Measurements from ENCODE around the gene ELAC1.
"Not testable (repeated sequence)": the region's sequence is repeated elsewhere in the genome, so short reads cannot be mapped to it uniquely, and the experiment has no call there.

Gene ELAC1, protein sequence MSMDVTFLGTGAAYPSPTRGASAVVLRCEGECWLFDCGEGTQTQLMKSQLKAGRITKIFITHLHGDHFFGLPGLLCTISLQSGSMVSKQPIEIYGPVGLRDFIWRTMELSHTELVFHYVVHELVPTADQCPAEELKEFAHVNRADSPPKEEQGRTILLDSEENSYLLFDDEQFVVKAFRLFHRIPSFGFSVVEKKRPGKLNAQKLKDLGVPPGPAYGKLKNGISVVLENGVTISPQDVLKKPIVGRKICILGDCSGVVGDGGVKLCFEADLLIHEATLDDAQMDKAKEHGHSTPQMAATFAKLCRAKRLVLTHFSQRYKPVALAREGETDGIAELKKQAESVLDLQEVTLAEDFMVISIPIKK

DNA sequence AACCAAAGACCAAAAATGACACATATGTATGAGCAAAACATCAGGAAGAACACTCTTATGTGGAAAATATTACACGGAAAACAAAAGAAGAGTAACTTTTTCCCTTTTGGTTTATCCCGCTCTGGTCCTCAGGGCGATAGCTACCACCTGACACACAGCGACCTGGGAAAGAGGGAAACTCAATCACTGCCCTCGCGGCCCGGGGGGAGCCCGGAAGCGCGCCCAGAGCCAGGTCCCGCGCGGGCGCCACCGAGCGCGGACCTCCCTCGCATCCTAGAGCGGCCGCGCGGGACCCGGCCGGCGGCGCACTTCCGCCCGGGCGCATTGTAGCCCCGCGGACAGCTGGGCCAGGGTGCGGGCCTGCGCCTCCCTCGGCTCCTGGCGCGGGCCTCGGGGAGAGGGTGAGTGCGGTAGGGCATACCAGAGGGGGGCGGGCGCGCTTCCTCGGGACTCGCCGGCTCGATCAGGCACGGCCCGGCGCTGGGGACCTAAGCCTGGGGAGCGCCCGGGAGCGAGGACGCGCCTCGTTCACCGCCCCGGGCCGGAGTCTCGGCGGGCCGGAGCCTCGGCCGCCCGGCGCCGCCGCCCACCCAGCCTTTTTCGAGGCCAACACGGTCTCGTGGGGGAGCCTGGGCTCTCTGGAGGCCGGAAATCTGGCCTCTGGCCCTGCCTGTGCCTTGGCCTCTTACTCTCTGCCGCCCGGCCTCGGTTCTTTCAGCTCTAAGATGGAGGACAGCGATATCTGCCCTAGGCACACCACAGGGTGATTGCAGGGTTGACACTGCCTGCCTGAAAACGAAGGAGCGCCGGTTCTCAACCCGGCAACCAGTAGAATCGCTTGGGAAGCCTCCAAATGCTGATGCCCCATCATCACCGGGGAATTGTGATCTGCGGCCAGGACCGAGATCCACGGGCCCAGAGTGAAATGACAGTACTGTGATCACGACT is at the start of gene ELAC1:
Gene ELAC1 (plus strand): TSS at position 327 of the 948 bp plus-strand sequence. CDS start 6,365 bp downstream, outside the sequence.
- no peak for DNase-seq

DNA sequence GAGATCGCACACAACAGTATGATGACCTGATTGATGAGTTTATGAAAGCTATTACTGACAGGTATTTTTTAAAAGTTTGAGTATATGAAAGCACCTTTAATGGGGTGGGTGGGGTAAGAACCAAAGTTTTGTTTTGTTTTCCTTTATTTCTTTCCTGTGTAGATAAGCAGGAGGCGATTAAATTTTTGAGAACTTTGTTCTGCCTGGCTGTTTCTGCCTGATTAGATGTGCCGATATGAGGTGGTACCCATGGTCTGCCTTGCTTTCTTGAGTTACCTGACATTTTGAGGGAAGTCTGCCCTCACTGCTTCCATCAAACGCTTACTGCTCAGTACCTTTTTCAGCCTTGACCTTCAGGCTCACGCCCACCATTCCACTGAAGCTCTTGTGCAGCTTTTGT is 49.7 kb upstream of the ELAC1 start:
- DNase-seq = no peak

DNA sequence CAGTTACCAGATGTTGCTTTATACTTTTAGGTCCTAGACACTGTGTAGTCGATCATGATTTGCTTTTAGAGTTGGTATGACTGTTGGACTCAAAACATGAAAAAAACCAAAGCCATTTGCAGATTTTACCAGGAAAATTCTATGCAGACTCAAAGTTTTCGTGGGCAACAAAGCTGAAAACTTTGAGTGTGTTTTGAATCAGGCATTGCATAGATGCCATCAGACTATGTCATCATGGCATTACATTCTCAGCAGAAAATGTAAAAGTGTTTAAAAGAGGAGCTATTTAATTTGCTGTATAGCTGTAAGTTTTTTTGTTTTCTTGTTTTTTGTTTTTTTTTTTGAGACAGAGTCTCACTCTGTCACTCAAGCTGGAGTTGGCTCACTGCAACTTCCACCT is 43.5 kb upstream of the ELAC1 start:
- DNase-seq = no peak

DNA sequence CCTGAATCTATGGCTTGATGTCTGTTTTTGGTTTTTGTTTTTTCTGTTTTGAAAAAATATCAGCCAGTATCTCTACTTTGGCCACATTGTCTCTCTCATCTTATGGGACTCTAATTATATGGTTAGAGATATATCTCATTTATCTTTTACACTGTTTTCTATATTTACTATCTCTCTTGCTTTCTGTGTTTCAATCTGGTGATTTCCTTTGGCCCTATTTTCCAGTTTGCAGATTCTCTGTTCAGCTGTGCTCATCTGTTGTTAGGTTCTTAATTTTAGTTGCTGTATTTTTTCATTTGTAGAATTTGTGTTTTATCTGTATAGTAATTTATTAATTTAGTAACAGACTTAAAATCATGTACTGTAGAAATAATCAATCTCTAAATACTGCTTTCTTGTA is 41.3 kb upstream of the ELAC1 start:
- DNase-seq = no peak

DNA sequence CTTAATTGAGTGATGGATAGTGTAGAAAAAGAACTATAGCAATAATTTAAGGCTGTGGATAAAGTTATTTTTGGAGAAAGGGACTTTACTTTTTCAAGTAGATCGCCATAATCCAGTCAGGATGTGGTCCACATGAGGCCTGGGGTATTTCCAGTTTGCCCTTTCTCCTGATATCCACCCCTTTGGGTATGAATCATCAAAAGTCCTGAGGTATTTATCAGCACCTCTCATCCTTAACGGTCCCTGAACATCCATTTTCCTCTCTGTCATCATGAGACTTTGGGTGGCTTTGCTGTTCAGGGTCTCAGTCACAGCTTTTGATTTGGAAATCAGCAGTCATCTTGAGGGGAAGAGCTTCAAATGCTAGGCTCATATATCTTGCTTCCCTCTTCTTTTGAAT is 39.3 kb upstream of the ELAC1 start:
- DNase-seq = no peak

DNA sequence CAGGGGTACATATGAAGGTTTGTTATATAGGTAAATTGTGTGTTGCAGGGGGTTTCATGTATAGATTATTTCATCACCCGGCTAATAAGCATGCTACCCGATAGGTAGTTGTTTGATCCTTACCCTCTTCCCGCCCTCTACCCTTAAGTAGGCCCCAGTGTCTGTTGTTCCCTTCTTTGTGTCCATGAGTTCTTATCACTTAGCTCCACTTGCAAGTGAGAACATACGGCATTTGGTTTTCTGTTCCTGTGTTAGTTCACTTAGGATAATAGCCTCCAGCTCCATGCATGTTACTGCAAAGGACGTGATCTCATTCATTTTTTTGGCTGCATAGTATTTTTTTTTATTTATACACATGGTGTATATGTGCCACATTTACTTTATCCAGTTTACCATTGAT is 34.2 kb upstream of the ELAC1 start:
- DNase-seq = no peak

DNA sequence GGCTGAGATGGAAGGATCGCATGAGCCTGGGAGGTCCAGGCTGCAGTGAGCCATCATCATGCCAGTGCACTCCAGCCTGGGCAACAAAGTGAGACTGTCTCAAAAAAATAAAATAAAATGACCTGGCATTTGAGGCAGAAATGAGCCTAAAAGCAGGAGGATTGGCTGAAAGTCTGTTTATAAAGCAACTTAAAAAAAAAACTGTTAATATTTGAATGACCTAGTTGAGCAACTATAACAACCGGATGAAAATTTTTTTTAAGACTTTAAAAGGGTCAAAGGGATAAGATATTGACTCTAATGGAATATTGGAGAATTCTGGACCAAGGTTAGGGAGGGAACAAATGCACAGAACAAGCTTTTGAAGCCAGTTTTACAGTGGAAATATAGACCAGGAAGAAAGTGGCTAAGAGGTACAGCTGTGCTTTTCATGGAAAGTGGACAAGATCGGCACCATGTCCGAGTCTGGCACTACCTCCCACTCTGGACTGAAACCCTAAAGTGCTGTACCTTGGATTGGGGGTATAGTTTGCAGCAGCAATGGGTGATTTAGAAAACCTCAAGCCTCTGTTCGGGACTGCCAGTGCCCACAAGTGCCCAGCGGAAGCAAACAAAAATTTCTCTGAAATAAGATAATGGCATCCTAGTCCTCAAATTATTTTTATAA is 33.2 kb upstream of the ELAC1 start:
- no peak for DNase-seq

DNA sequence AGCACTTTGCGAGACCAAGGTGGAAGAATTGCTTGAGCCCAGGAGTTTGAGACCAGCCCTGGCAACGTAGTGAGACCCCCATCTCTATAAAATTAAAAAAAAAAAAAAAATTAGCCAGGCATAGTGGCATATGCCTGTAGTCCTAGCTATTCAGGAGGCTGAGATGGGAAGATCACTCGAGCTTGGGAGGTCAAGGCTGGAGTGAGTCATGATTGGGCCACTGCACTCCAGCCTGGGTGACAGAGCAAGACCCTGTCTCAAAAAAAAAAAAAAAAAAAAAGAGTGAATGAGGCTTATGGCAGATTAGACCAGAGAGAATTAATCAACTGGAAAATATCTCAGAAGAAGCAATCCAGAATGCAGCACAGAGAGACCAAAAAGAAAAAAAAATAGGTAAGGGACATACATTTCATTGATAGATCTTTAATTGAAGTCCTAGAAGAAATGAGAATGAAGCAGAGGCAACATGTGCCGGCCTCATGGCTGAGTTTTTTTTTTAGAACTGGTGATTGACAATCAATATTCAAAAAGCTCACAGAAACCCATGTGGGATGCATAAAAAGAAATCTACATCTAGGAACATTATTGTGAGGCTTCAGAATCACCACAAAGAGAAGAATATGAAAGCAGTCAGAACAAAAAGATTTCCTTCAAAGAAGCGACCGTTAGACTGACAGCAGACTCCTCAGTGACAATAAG is 32.2 kb upstream of the ELAC1 start:
- DNase-seq = no peak

DNA sequence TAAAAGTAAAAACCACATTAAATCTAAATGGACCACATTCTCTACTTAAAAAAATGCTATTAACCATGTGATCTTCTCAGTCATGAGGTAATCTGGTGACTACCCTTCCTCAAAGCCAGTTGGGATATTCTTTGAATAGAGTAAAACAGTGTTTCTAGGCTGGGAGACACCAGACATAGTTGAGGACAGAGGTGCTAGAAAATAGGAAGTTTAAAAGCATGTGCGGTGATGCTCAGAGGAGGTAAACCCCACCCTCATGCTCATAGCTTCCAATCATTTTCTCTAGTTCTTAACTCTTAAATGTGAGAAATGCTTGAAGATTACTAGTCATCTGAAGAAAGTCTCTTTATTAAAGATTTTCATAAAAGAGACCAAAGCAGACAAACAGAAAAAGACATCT is 30.7 kb upstream of the ELAC1 start:
- DNase-seq = no peak

DNA sequence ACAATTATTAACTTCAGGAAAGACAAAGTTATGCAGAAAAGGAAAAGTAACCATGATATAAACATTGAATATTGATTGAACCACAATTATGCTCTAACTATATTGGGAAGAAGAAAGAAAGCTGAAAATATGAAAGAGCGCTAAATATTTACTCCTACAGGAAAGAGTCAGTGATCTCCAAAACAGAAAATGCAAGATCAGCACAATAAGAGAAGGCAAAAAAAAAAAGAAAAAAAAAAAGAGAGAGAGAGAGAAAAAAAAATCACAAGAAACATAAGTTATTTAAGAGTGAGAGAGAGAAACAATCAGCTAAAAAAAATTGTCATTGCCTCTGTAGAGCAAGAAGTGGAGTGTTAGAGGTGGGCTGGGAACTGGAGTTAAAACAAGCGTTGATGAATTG is 28.9 kb upstream of the ELAC1 start:
- DNase-seq = no peak

DNA sequence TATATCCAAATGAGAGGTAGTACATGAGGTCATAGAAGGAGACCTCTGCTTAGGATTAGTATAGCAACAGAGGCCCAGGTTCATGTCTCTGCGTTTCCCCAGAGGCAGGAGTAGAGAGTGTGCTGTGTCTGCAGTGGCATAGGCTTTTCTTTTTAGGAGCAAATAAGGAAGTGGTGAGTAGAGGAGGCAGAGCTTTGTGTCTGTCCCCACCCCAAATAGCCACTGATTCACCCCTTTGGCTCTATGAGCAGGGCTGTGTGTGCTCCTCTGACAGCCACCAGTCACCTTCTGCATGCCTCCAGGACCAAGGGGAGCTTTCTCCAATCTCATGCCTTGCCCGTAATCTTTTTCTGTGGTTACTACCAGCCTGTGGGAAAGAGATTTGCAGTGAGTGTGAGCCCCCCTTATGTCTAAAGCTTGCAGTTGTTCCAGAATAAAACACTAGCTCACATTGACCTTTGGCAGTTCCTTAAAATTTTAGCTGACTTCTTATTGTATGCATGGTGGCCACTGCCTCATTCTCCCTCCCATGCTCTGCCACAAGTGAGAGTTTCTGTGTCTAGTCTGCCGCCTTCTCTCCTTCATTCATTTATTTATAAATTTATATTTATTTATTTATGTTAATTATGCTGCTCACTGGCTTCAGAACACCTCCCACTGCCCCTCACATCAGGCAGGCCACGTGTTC is 23.5 kb upstream of the ELAC1 start:
- DNase-seq = no peak

DNA sequence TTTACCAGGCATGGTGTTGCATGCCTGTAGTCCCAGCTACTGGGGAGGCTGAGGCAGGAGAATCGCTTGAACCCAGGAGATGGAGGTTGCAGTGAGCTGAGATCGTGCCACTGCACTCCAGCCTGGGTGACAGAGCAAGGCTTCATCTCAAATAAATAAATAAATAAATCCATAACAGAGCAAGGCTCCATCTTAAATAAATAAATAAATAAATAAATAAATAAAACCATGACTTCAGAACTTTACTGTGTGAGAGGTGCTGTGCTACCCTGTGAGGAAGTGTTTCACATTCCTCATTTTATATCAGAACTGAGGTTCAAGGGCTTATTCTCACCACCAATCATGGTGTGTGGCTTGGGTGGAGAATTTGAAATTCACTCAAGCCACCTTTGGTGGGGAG is 21.9 kb upstream of the ELAC1 start:
- not testable (repeated sequence) for DNase-seq

DNA sequence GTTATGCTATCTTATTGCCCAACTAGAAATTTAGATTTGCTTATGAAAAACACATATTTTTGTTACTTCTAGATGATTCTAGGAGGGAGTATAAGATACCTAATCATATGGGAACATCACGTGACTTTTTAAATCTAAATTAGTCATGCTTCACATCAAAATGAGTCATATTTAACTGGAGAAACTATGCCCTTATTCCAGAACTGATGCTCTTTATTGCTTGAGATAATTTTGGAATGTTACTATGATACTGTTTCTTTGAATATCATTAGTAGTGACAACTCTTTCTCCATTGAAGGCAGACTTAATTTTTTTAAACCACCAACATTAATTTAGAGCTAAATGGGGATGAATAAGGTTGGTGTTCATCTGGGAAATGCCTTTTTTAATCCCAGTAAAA is 19.9 kb upstream of the ELAC1 start:
- no peak for DNase-seq

DNA sequence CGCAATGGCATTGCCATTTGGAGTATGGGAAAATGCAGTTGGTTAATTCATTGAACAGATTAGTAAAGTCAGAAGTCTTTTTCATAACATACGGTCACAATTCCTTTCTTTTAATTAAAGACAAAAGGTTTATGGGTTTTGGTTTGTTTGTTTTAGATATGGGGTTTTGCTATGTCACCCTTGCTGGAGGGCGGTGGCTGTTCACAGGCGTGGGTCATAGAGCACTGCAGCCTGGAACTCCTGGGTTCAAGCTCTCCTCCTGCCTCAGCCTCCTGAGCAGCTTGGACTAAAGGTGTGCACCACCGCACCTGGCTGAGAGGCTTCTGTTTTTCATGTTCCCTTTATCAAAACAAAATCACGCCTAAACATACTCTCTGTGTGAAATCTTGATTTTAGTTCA is 18.7 kb upstream of the ELAC1 start:
- DNase-seq = no peak

DNA sequence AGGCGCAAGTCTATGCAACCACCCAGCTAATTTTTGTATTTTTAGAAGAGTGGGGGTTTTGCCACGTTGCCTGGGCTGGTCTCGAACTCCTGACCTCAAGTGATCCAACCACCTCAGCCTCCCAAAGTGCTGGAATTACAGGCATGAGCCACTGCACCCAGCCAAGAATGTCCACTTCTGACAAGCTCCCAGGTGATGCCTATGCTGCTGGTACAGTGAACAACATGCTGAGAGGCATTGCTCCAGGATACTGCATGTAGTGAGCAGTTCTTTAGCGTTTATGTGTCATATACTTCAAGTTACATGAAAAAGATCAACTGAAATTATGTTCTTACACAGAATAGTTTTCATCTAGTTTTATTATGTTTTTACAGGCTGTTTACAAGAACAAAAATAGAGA is 17.2 kb upstream of the ELAC1 start:
- DNase-seq = no peak

DNA sequence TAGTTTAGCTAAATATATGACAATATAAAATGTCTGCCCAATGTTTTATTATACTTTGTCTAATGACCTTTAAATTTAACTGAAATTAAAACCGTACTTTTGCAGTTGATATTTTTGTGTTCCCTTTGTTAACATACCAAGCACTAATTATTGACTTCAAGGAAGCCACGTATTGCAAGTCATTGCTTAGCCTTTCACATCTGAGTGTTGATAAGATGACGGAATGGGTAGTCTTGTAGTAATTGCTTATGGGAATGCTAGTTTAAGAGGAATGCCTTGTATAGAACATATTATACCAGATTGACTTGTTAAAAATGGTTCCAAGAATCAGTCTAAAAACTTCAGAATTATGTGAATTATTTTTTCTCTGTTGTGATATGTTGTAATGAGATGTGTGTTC is 14.0 kb upstream of the ELAC1 start:
- DNase-seq = no peak

DNA sequence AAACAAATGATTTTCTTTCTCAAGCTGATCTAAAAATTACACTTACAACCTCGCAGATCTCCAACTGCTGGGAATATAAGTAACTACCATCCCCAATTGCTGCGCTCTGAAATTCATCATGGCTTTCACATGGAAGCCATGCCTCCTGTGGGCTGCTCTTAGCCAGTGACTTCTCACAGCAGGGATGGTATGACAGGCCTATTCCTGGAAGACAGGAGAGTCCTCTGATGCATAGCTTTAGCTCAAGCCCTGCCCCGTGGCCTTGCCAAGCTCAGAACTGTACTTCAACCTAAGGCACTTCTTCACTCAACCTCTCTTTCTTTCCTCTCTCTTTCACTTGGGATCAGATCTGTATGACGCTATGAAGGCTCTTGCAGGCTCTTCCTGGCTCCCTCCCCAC is 12.6 kb upstream of the ELAC1 start:
- no peak for DNase-seq

DNA sequence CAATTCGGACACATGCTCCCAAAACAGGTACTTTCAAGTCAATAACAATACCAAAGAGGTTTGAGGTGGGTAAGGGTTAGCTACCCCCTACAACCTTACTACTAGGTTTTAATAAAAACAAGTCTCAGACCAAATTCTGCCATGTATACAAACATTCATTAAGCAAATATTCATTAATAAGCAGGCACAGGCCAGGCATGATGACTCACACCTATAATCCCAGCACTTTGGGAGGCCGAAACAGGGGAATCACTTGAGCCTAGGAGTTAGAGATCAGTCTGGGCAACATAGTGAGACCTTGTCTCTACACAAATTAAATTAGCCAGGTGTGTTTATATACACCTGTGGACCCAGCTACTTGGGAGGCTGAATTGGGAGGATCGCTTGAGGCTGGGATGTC is 11.7 kb upstream of the ELAC1 start:
- DNase-seq = no peak

DNA sequence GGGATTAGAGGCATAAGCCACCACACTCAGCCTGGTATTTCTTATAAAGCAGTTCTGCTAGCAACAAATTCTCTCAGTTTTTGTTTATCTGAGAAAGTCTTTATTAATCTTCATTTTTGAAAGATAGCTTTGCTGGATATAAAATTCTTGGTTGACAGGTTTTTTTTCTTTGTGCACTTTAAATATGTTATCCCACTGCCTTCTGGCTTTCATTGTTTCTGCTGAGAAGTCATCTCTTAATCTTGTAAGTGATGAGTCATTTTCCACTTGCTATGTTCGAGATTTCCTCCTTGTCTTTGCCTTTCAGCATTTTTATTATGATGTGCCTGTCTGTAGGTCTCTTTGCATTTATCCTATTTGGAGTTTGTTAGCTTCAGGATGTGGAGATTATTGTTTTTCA is 5.9 kb upstream of the ELAC1 start:
- DNase-seq = no peak

DNA sequence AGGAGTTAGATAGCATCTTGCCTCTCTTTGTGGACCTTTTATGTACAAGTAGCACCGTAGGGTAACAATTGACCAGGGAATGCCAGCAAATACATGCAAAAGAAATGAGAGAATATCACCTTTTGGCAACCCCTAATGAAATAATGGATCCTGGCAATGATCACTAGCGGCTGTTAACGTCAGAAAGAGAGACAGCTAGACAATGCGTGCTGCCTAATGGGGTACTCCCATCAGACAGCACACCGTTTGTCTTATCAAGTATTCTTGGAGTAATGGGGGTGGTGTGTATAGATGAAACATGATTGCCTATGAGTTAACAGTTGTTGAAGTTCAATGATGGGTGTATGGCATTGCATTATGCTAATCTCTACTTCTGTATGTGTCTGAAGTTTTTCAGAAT is 1.6 kb downstream of the ELAC1 start:
- no peak for DNase-seq

DNA sequence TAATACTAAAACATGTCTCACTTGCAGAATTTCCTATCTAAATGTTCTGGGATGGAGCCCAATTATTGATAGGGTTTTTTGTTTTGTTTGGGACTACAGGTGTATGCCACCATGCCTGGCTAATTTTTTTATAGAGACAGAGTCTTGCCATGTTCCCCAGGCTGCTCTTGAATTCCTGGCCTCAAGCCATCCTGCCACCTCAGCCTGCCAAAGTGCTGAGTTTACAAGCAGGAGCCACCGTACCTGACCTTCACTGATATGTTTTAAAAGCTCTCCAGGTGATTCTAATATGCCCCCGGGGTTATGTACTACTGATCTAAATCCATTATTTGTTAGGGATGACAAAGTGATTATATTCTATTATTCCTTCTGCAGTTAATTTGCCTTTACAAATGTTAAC is 2.2 kb downstream of the ELAC1 start:
- no peak for DNase-seq

DNA sequence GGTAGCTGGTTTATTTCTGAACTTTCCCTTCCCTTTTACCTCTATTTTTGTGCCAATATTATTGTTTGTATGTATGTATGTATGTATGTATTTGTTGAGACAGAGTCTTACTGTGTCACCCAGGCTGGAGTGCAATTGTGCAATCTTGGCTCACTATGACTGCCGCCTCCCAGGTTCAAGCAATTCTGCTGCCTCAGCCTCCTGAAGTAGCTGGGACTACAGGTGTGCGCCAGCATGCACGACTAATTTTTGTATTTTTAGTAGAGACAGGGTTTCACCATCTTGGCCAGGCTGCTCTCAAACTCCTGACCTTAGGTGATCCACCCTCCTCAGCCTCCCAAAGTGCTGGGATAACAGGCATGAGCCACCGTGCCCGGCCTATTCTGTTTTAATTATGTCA is 4.6 kb downstream of the ELAC1 start:
- not testable (repeated sequence) for DNase-seq

All from GOT3 (cell line).